GM23338 (cell line): ENCODE data around the gene TMEM9. TPM values are rescaled to one million over a fixed set of nuclear protein-coding genes. Genes with fewer than 3 reads are reported as not detected.

Experiments used
- ATAC-seq: fragments of 200-7000 bp; cut with Tn5 transposase; 3 replicates; pipeline ENCODE4 v1.9.1; 2020
- DNase-seq: peaks from one replicate; pipeline ENCODE4 v3.0.0-alpha.2; 2015; ENCODE audit warnings: low spot score
- H2AFZ ChIP-seq: fragments of 200-600 bp; sonication (generic); 2 replicates; pipeline ENCODE4 v1.8.0; 2016; ENCODE audit warnings: antibody characterized with exemption, mild to moderate bottlenecking, moderate library complexity
- H3F3A ChIP-seq: fragments of 200-600 bp; sonication (generic); replicated peaks from 2 replicates; pipeline ENCODE4 v1.8.0; 2017; ENCODE audit warnings: antibody characterized with exemption, mixed run types, low read depth
- H3K27ac ChIP-seq: fragments of 200-600 bp; sonication (generic); 2 replicates; pipeline ENCODE4 v1.6.1; 2016; ENCODE audit warnings: low read depth
- H3K27me3 ChIP-seq: fragments of 200-600 bp; sonication (generic); 2 replicates; pipeline ENCODE4 v1.8.0; 2016; ENCODE audit warnings: mild to moderate bottlenecking, mixed run types, moderate library complexity; ENCODE audit not compliant: insufficient read depth
- H3K36me3 ChIP-seq: fragments of 200-600 bp; sonication (generic); 2 replicates; pipeline ENCODE4 v1.8.0; 2016; ENCODE audit warnings: mild to moderate bottlenecking; ENCODE audit not compliant: insufficient read depth
- H3K4me1 ChIP-seq: fragments of 200-600 bp; sonication (generic); 2 replicates; pipeline ENCODE4 v1.8.0; 2016; ENCODE audit warnings: mild to moderate bottlenecking, moderate library complexity; ENCODE audit not compliant: insufficient read depth
- H3K4me2 ChIP-seq: fragments of 200-600 bp; sonication (generic); 2 replicates; pipeline ENCODE4 v1.7.1; 2017; ENCODE audit warnings: mixed run types
- H3K4me3 ChIP-seq: fragments of 200-600 bp; sonication (generic); 2 replicates; pipeline ENCODE4 v1.6.1; 2016; ENCODE audit warnings: mixed run types
- H3K79me2 ChIP-seq: fragments of 200-600 bp; sonication (generic); replicated peaks from 2 replicates; pipeline ENCODE4 v1.8.0; 2017; ENCODE audit warnings: mild to moderate bottlenecking; ENCODE audit not compliant: insufficient read depth
- H3K9me2 ChIP-seq: fragments of 200-600 bp; sonication (generic); 2 replicates; pipeline ENCODE4 v1.8.0; 2017; ENCODE audit not compliant: insufficient read depth
- H4K20me1 ChIP-seq: fragments of 200-600 bp; sonication (generic); replicated peaks from 2 replicates; pipeline ENCODE4 v1.8.0; 2017; ENCODE audit warnings: mild to moderate bottlenecking; ENCODE audit not compliant: insufficient read depth
- H3K27ac Mint-ChIP-seq: 2 replicates; pipeline ENCODE4 v1.8.0; 2020; ENCODE audit warnings: inconsistent platforms, mild to moderate bottlenecking, moderate library complexity, mixed read lengths
- H3K27me3 Mint-ChIP-seq: 3 replicates; pipeline ENCODE4 v1.8.0; 2022; ENCODE audit warnings: low read depth, mild to moderate bottlenecking, moderate library complexity, mixed read lengths, inconsistent platforms; ENCODE audit not compliant: insufficient read depth, poor library complexity
- H3K36me3 Mint-ChIP-seq: 3 replicates; pipeline ENCODE4 v1.8.0; 2021; ENCODE audit warnings: low read depth, mild to moderate bottlenecking, inconsistent platforms, moderate library complexity, mixed read lengths
- H3K4me1 Mint-ChIP-seq: 3 replicates; pipeline ENCODE4 v1.8.0; 2020; ENCODE audit warnings: mild to moderate bottlenecking, inconsistent platforms, mixed read lengths
- H3K4me3 Mint-ChIP-seq: 3 replicates; pipeline ENCODE4 v1.8.0; 2021; ENCODE audit warnings: moderate library complexity, mild to moderate bottlenecking, inconsistent platforms, mixed read lengths
- H3K9me3 Mint-ChIP-seq: 3 replicates; pipeline ENCODE4 v1.8.0; 2020; ENCODE audit warnings: moderate library complexity, mild to moderate bottlenecking, inconsistent platforms, mixed read lengths
- CREB1 ChIP-seq: fragments of 250-450 bp; sonication (Bioruptor Pico); IDR thresholded peaks from 2 replicates; pipeline ENCODE4 v1.5.0; 2020; ENCODE audit warnings: low read depth, mild to moderate bottlenecking, moderate library complexity
- CTCF ChIP-seq, 2 experiments: fragments of 200-600 bp in 1 of 2; sonication (generic) in 1 of 2; conservative IDR thresholded peaks; 2 replicates each; pipeline versions ENCODE4 v1.5.1 to v1.6.1; 2016 to 2017; ENCODE audit warnings: antibody characterized with exemption in 2 of 2, low read depth in 2 of 2, mild to moderate bottlenecking in 2 of 2, moderate library complexity in 1 of 2
- ETS1 ChIP-seq: IDR thresholded peaks from 2 replicates; pipeline ENCODE4 v1.6.1; 2016; ENCODE audit warnings: antibody characterized with exemption
- EZH2 ChIP-seq: fragments of 200-600 bp; sonication (generic); IDR thresholded peaks from one replicate; pipeline ENCODE4 v1.8.0; 2017; ENCODE audit warnings: antibody characterized with exemption, mild to moderate bottlenecking, low read depth; ENCODE audit not compliant: unreplicated experiment
- EZH2phosphoT487 ChIP-seq: fragments of 200-600 bp; sonication (generic); IDR thresholded peaks from one replicate; pipeline ENCODE4 v1.8.1; 2018; ENCODE audit warnings: antibody characterized with exemption; ENCODE audit not compliant: unreplicated experiment
- NANOG ChIP-seq: IDR thresholded peaks from 2 replicates; pipeline ENCODE4 v1.6.1; 2016; ENCODE audit warnings: antibody characterized with exemption, borderline replicate concordance
- POLR2AphosphoS5 ChIP-seq: IDR thresholded peaks from 2 replicates; pipeline ENCODE4 v1.6.1; 2016; ENCODE audit warnings: antibody characterized with exemption, low read depth
- REST ChIP-seq: IDR thresholded peaks from one replicate; pipeline ENCODE4 v1.6.1; 2018; ENCODE audit warnings: antibody characterized with exemption; ENCODE audit not compliant: unreplicated experiment
- STAT1 ChIP-seq: IDR thresholded peaks from one replicate; pipeline ENCODE4 v1.6.1; 2016; ENCODE audit warnings: antibody characterized with exemption; ENCODE audit not compliant: unreplicated experiment
- ZNF114 ChIP-seq: fragments of 250-450 bp; sonication (Bioruptor Pico); IDR thresholded peaks from 2 replicates; pipeline ENCODE4 v1.5.0; 2020; ENCODE audit warnings: mild to moderate bottlenecking, moderate library complexity
- ZNF331 ChIP-seq: fragments of 250-450 bp; sonication (Bioruptor Pico); IDR thresholded peaks from 2 replicates; pipeline ENCODE4 v1.5.0; 2020; ENCODE audit warnings: low read depth, mild to moderate bottlenecking, moderate library complexity
- polyA plus RNA-seq: library from polyadenylated mRNA; unstranded; fragments of >200 nt; fragmentation: Nextera tagmentation; extraction: Ambion mirVana; gene quantifications from 2 replicates; pipeline ENCODE4 v1.2.1, GENCODE V29; 2016
- total RNA-seq: library from RNA; depleted of rRNA; stranded (reverse); fragments of >200 nt; shearing (Covaris generic); gene quantifications from 2 replicates; pipeline ENCODE4 v1.2.3, GENCODE V29; 2014

The TMEM9 gene
- total and polyA plus RNA-seq, 2 experiments from 2014 or later: 78.6 to 147 TPM

- no peak overlapping the region for H3K4me3 ChIP-seq
- Mint-ChIP-seq H3K4me1 (peaks cover 11% of the 10 kb centered on the region), H3K27ac (no peak overlapping the region), H3K36me3 (no peaks in the 10 kb centered on the region), H3K9me3 (no peaks in the 10 kb centered on the region), H3K27me3 (peaks cover 2% of the 10 kb centered on the region), H3K4me3 (no peak overlapping the region)
- H3K36me3 ChIP-seq: no peaks in the 10 kb centered on the region
- 0 out of 2 replicates have a peak, but pooled peaks cover 5% of the 10 kb centered on the region for H3F3A ChIP-seq
- H3K27ac ChIP-seq: no peak overlapping the region
- no peak overlapping the region for H3K4me2 ChIP-seq
- H2AFZ ChIP-seq: no peak overlapping the region
- DNase-seq (no peak), ATAC-seq (no peak)
- TF ChIP-seq EZH2 (no peak), EZH2phosphoT487 (no peak), ETS1 (no peak)
- no peaks in the 10 kb centered on the region for H4K20me1 ChIP-seq
- peaks cover 16% of the 10 kb centered on the region for H3K4me1 ChIP-seq
- no peaks in the 10 kb centered on the region for H3K9me2 ChIP-seq
- peaks cover 9% of the 10 kb centered on the region; the same call in 1 of the 2 replicates for H3K27me3 ChIP-seq
- H3K79me2 ChIP-seq: no peaks in the 10 kb centered on the region
Observed at GRCh38 chr1:201167041-201167991, 13.0 kb upstream of the TMEM9 start.

GRCh38 chr1:201164645-201165044 lies 10.4 kb upstream of the TMEM9 start:
- H3K27ac ChIP-seq: no peak overlapping the region
- Mint-ChIP-seq H3K36me3 (no peaks in the 10 kb centered on the region), H3K27ac (no peak overlapping the region), H3K4me1 (no peaks in the 10 kb centered on the region), H3K27me3 (no peaks in the 10 kb centered on the region), H3K4me3 (no peak overlapping the region), H3K9me3 (no peaks in the 10 kb centered on the region)
- no peak for ATAC-seq
- no peaks in the 10 kb centered on the region for H3F3A ChIP-seq
- H3K4me1 ChIP-seq: no peaks in the 10 kb centered on the region
- no peak overlapping the region for H3K4me3 ChIP-seq
- no peaks in the 10 kb centered on the region for H3K79me2 ChIP-seq
- no peaks in the 10 kb centered on the region for H3K27me3 ChIP-seq
- H3K36me3 ChIP-seq: no peaks in the 10 kb centered on the region
- no peak for DNase-seq
- H2AFZ ChIP-seq: no peak overlapping the region
- H3K9me2 ChIP-seq: no peaks in the 10 kb centered on the region
- no peak overlapping the region for H3K4me2 ChIP-seq
- H4K20me1 ChIP-seq: no peaks in the 10 kb centered on the region
- no peak for TF ChIP-seq ZNF114
- TF ChIP-seq ZNF331: no peak
- TF ChIP-seq STAT1: no peak
- no peak for TF ChIP-seq POLR2AphosphoS5
- TF ChIP-seq REST: no peak
- TF ChIP-seq NANOG: no peak
- no peak for TF ChIP-seq EZH2phosphoT487
- TF ChIP-seq EZH2: no peak
- no peak for TF ChIP-seq CREB1 (CRISPR knock-in tag)
- no peak for TF ChIP-seq ETS1
- no peak for TF ChIP-seq CTCF (conservative IDR thresholded peaks at IDR 0.05; ENCODE audit: low read depth in 2 of 2)
